Stomach (tissue), 9 donors: ENCODE measurements around the gene RELL2. TPM values are rescaled to one million over a fixed set of nuclear protein-coding genes. Genes with fewer than 3 reads are reported as not detected.

Experiments used
- DNase-seq, 2 donors: peaks; one replicate each; pipeline versions ENCODE4 v3.0.0 to v3.0.0-alpha.2; 2013 to 2019
- H3K27ac ChIP-seq, 5 donors: fragments of 200-600 bp in 4 of 5; sonication (generic) in 4 of 5; one replicate each; pipeline ENCODE4 v1.5.1; 2013 to 2019; ENCODE audit warnings: mild to moderate bottlenecking in 1 of 5, moderate library complexity in 1 of 5
- H3K27me3 ChIP-seq, 3 donors: fragments of 200-600 bp; sonication (generic); one replicate each; pipeline ENCODE4 v1.5.1; 2017 to 2019; ENCODE audit warnings: mixed run types in 1 of 3
- H3K36me3 ChIP-seq, 4 donors: fragments of 200-600 bp; sonication (generic); 1 replicate in 3 of 4; 2 replicates in 1 of 4; pipeline ENCODE4 v1.5.1; 2016 to 2019
- H3K4me1 ChIP-seq, 4 donors: fragments of 200-600 bp; sonication (generic); one replicate each; pipeline ENCODE4 v1.5.1; 2016 to 2019
- H3K4me3 ChIP-seq, 4 donors: fragments of 200-600 bp; sonication (generic) in 3 of 4; one replicate each; pipeline ENCODE4 v1.5.1; 2016 to 2019; ENCODE audit warnings: mild to moderate bottlenecking in 1 of 4
- H3K9me3 ChIP-seq, 4 donors: fragments of 200-600 bp; sonication (generic); one replicate each; pipeline ENCODE4 v1.5.1; 2016 to 2019
- CTCF ChIP-seq, 7 experiments: fragments of 450-650 bp in 4 of 7; fragments of 200-600 bp in 3 of 7; sonication (generic) in 3 of 7; IDR thresholded peaks; one replicate each; pipeline ENCODE4 v1.5.1; 2016 to 2019; ENCODE audit warnings: antibody characterized with exemption in 7 of 7, control low read depth in 2 of 7, mild to moderate bottlenecking in 1 of 7
- EP300 ChIP-seq: sonication (generic); formaldehyde crosslinking; IDR thresholded peaks from one replicate; pipeline ENCODE4 v1.6.1; 2017; ENCODE audit warnings: antibody characterized with exemption
- POLR2A ChIP-seq, 4 donors: fragments of 450-650 bp; IDR thresholded peaks; one replicate each; pipeline ENCODE4 v1.6.1; 2016; ENCODE audit warnings: antibody characterized with exemption in 4 of 4, control low read depth in 2 of 4, mild to moderate bottlenecking in 1 of 4, moderate library complexity in 1 of 4
- POLR2AphosphoS5 ChIP-seq, 3 donors: sonication (generic); formaldehyde crosslinking; IDR thresholded peaks; one replicate each; pipeline ENCODE4 v1.6.1; 2016; ENCODE audit warnings: antibody characterized with exemption in 3 of 3
- WGBS, 5 donors: extraction: QIAGEN DNeasy Blood & Tissue Kit in 3 of 5; methylation state at CpG; one replicate each; pipeline versions ENCODE4 v1.1.5 to v1.1.7; 2013 to 2018; 5-methylcytosine and 5-hydroxymethylcytosine counted together
- intact Hi-C: fragments of 100-400 bp; cut with DNase I; formaldehyde crosslinking; loops from one replicate; pipeline ENCODE4 v1.15.1; 2023; ENCODE audit warnings: low total_unique reads
- polyA plus RNA-seq, 3 donors: library from polyadenylated mRNA; stranded (reverse); fragments of 200-250 nt; gene quantifications; one replicate each; pipeline ENCODE4 v1.2.3, GENCODE V29; 2013
- total RNA-seq, 5 donors: library from RNA; depleted of rRNA; stranded (reverse); fragments of >200 nt; gene quantifications; one replicate each; pipeline versions ENCODE4 v1.1.0 to v1.2.3, GENCODE V29; 2014 to 2016
- donor health status: healthy with polysubstance abuse.
- donor health status: Bipolar disorder and iron deficiency.
- donor health status: healthy.

The RELL2 gene
- total and polyA plus RNA-seq, 8 donors: 0.45 to 4.9 (median 1.2) TPM; not detected in 1

GRCh38 chr5:141637767-141638419 is 1.1 kb downstream of the RELL2 start:
- Histone ChIP-seq H3K27me3 (peaks cover 0 to 10% (median 0%) of the 10 kb centered on the region in 3 donors), H3K36me3 (peaks cover 0 to 26% (median 19%) of the 10 kb centered on the region in 4 donors), H3K4me1 (peaks cover 19 to 48% (median 37%) of the 10 kb centered on the region in 4 donors), H3K27ac (peak overlapping the region in 3 of 5 donors; percentile 82 to 87 (median 86)), H3K4me3 (peak overlapping the region; percentile 74 to 90 (median 82)), H3K9me3 (no peaks in the 10 kb centered on the region)
- no peak for TF ChIP-seq EP300
- TF ChIP-seq CTCF (IDR thresholded peaks at IDR 0.05): no peak
- no peak for TF ChIP-seq POLR2AphosphoS5 (IDR thresholded peaks at IDR 0.05)
- TF ChIP-seq POLR2A (IDR thresholded peaks at IDR 0.05): no peak
- 4 to 9% (median 5%) methylated on average over 28 to 40 of the region's 40 CpGs for WGBS, 5 donors
- DNase-seq: peak; percentile 62 to 84
- intact Hi-C loops: no loop called here

- intact Hi-C loops: no loop called here
- 85 to 96% (median 93%) methylated on average over 2 of the region's 2 CpGs for WGBS, 5 donors
Measured at GRCh38 chr5:141638771-141639170, 2.0 kb downstream of the RELL2 start.

GRCh38 chr5:141639357-141640050 is 2.7 kb downstream of the RELL2 start:
- no peak for DNase-seq
- peaks cover 0 to 10% (median 0%) of the 10 kb centered on the region in 3 donors for H3K27me3 ChIP-seq
- H3K9me3 ChIP-seq: no peaks in the 10 kb centered on the region
- no peak overlapping the region for H3K4me3 ChIP-seq
- TF ChIP-seq POLR2A (IDR thresholded peaks at IDR 0.05): no peak
- TF ChIP-seq POLR2AphosphoS5 (IDR thresholded peaks at IDR 0.05): no peak
- no peak for TF ChIP-seq EP300
- no peak for TF ChIP-seq CTCF (IDR thresholded peaks at IDR 0.05)
- H3K27ac ChIP-seq: no peak overlapping the region
- peaks cover 0 to 41% (median 34%) of the 10 kb centered on the region in 4 donors for H3K36me3 ChIP-seq
- whole genome bisulfite sequencing, 5 donors: 84 to 94% (median 88%) methylated on average over 7 to 12 of the region's 12 CpGs
- peaks cover 19 to 32% (median 32%) of the 10 kb centered on the region in 4 donors for H3K4me1 ChIP-seq
- intact Hi-C loops: no loop called here

More at GRCh38 chr5:141638771-141639170, 2.0 kb downstream of the RELL2 start:
- no peak for DNase-seq
- H3K9me3 ChIP-seq: no peaks in the 10 kb centered on the region
- TF ChIP-seq CTCF (IDR thresholded peaks at IDR 0.05) (no peak), POLR2AphosphoS5 (IDR thresholded peaks at IDR 0.05) (no peak), EP300 (no peak), POLR2A (IDR thresholded peaks at IDR 0.05) (no peak)
- H3K4me1 ChIP-seq: peaks cover 19 to 39% (median 36%) of the 10 kb centered on the region in 4 donors
- peaks cover 0 to 10% (median 0%) of the 10 kb centered on the region in 3 donors for H3K27me3 ChIP-seq
- no peak overlapping the region for H3K4me3 ChIP-seq
- H3K36me3 ChIP-seq: peaks cover 0 to 34% (median 27%) of the 10 kb centered on the region in 4 donors
- no peak overlapping the region for H3K27ac ChIP-seq

- intact Hi-C loops: no loop called here
- no peak for DNase-seq
- TF ChIP-seq POLR2A (IDR thresholded peaks at IDR 0.05) (no peak), POLR2AphosphoS5 (IDR thresholded peaks at IDR 0.05) (no peak), CTCF (IDR thresholded peaks at IDR 0.05) (no peak), EP300 (no peak)
- no peak overlapping the region for H3K4me3 ChIP-seq
- H3K9me3 ChIP-seq: no peaks in the 10 kb centered on the region
- no peak overlapping the region for H3K27ac ChIP-seq
- H3K4me1 ChIP-seq: peaks cover 13 to 28% (median 26%) of the 10 kb centered on the region in 4 donors
- H3K36me3 ChIP-seq: peaks cover 0 to 46% (median 39%) of the 10 kb centered on the region in 4 donors
- WGBS, 5 donors: 79 to 88% (median 83%) methylated on average over 3 of the region's 3 CpGs
- peaks cover 0 to 10% (median 0%) of the 10 kb centered on the region in 3 donors for H3K27me3 ChIP-seq
Measured at GRCh38 chr5:141640051-141640415, 3.2 kb downstream of the RELL2 start.
